ENCODE results near the gene RAD9A. TPM values are rescaled to one million over a fixed set of nuclear protein-coding genes. Genes with fewer than 3 reads are reported as not detected.

RAD9A gene
- total RNA-seq, 1 experiment from 2014 or later = 26.9 TPM

DNA sequence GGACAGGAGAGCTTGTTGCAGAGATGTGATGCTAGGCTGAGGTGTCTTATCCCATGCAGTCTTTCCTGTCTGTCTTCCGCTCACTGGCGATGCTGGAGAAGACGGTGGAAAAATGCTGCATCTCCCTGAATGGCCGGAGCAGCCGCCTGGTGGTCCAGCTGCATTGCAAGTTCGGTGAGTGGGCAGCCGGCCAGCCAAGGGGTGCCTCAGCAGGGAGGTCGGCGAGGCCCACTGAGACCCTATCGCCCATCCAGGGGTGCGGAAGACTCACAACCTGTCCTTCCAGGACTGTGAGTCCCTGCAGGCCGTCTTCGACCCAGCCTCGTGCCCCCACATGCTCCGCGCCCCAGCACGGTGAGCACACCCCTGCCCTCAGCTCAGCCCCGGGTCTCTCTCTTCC is 1.7 kb downstream of the RAD9A start:
- BruUV-seq (replicated peaks) = TSS peak; percentile 34
- intact Hi-C loops (cut with micrococcal nuclease; ENCODE audit: unreplicated experiment) = loop anchor here (5.0 kb wide), 1 partner anchor 41 kb away; the partner anchor contains the start of gene POLD4
- no peaks in the 10 kb centered on the region for H3K9me3 Mint-ChIP-seq (ENCODE audit: low read depth, unreplicated experiment)
- no peak for DNase-seq
- peaks cover 72% of the 10 kb centered on the region for H3K36me3 Mint-ChIP-seq (ENCODE audit: insufficient read depth, unreplicated experiment)
- CTCF ChIA-PET = no interaction called here
- peaks cover 31% of the 10 kb centered on the region for H3K4me1 Mint-ChIP-seq (ENCODE audit: low read depth, unreplicated experiment)
- peak overlapping the region; percentile 17 for H3K4me3 Mint-ChIP-seq (ENCODE audit: low read depth, unreplicated experiment)
- H3K27me3 Mint-ChIP-seq (ENCODE audit: unreplicated experiment) = no peaks in the 10 kb centered on the region
- H3K27ac Mint-ChIP-seq (ENCODE audit: unreplicated experiment) = no peak overlapping the region
- TF ChIP-seq, protein P1, sequence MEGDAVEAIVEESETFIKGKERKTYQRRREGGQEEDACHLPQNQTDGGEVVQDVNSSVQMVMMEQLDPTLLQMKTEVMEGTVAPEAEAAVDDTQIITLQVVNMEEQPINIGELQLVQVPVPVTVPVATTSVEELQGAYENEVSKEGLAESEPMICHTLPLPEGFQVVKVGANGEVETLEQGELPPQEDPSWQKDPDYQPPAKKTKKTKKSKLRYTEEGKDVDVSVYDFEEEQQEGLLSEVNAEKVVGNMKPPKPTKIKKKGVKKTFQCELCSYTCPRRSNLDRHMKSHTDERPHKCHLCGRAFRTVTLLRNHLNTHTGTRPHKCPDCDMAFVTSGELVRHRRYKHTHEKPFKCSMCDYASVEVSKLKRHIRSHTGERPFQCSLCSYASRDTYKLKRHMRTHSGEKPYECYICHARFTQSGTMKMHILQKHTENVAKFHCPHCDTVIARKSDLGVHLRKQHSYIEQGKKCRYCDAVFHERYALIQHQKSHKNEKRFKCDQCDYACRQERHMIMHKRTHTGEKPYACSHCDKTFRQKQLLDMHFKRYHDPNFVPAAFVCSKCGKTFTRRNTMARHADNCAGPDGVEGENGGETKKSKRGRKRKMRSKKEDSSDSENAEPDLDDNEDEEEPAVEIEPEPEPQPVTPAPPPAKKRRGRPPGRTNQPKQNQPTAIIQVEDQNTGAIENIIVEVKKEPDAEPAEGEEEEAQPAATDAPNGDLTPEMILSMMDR (IDR thresholded peaks at IDR 0.05; ENCODE audit: unreplicated experiment) = no peak

GRCh38 chr11:67393990-67394389 is 2.2 kb downstream of the RAD9A start:
- no TSS peak for BruUV-seq (replicated peaks)
- H3K27ac Mint-ChIP-seq (ENCODE audit: unreplicated experiment) = no peak overlapping the region
- CTCF ChIA-PET = no interaction called here
- TF ChIP-seq, protein P1 (IDR thresholded peaks at IDR 0.05; ENCODE audit: unreplicated experiment) = no peak
- peaks cover 29% of the 10 kb centered on the region for H3K4me1 Mint-ChIP-seq (ENCODE audit: low read depth, unreplicated experiment)
- intact Hi-C loops (cut with micrococcal nuclease; ENCODE audit: unreplicated experiment) = loop anchor here (5.0 kb wide), 1 partner anchor 42 kb away; the partner anchor contains the start of gene POLD4
- peaks cover 77% of the 10 kb centered on the region for H3K36me3 Mint-ChIP-seq (ENCODE audit: insufficient read depth, unreplicated experiment)
- H3K9me3 Mint-ChIP-seq (ENCODE audit: low read depth, unreplicated experiment) = no peaks in the 10 kb centered on the region
- H3K27me3 Mint-ChIP-seq (ENCODE audit: unreplicated experiment) = no peaks in the 10 kb centered on the region
- DNase-seq = no peak
- H3K4me3 Mint-ChIP-seq (ENCODE audit: low read depth, unreplicated experiment) = peak overlapping the region; percentile 17

DNA sequence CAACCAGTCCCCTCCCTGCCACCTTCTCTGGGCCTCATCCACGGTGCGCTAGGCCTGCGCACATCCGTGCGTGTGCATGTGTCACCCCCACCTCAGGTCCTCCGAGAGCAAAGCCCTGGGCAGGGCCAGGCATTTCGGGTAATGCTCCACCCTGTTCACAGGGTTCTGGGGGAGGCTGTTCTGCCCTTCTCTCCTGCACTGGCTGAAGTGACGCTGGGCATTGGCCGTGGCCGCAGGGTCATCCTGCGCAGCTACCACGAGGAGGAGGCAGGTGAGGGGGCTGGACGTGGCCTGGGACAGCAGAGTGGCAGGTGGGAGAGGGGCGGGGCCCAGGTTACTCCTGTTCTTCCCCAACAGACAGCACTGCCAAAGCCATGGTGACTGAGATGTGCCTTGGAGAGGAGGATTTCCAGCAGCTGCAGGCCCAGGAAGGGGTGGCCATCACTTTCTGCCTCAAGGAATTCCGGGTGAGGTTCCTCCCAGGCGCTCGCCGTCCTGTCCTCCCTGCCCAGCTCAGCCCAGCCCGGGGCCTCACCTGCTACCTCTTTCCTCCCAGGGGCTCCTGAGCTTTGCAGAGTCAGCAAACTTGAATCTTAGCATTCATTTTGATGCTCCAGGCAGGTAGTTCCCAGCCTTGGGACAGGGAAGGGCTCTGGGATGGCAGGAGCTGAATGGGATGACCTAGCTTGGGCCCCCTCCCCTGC is 3.9 kb downstream of the RAD9A start:
- Mint-ChIP-seq H3K27me3 (ENCODE audit: unreplicated experiment) (no peaks in the 10 kb centered on the region), H3K9me3 (ENCODE audit: low read depth, unreplicated experiment) (no peaks in the 10 kb centered on the region), H3K27ac (ENCODE audit: unreplicated experiment) (no peak overlapping the region), H3K4me1 (ENCODE audit: low read depth, unreplicated experiment) (peaks cover 18% of the 10 kb centered on the region), H3K4me3 (ENCODE audit: low read depth, unreplicated experiment) (no peak overlapping the region), H3K36me3 (ENCODE audit: insufficient read depth, unreplicated experiment) (peaks cover 79% of the 10 kb centered on the region)
- CTCF ChIA-PET = no interaction called here
- DNase-seq = no peak
- no TSS peak for BruUV-seq (replicated peaks)
- intact Hi-C loops (cut with micrococcal nuclease; ENCODE audit: unreplicated experiment) = no loop called here
- TF ChIP-seq, protein P1 (IDR thresholded peaks at IDR 0.05; ENCODE audit: unreplicated experiment) = no peak

DNA sequence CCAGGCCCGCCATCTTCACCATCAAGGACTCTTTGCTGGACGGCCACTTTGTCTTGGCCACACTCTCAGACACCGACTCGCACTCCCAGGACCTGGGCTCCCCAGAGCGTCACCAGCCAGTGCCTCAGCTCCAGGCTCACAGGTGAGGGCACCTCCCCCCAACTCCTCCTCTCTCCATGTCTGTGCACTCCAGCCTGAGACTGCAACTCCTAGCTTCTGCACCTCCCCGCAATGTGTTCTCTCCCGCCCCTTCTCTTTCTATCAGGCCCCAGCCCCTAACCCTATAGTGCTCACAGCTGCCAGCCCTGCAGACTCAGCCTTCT is 4.4 kb downstream of the RAD9A start:
- no peak overlapping the region for H3K27ac Mint-ChIP-seq (ENCODE audit: unreplicated experiment)
- peaks cover 79% of the 10 kb centered on the region for H3K36me3 Mint-ChIP-seq (ENCODE audit: insufficient read depth, unreplicated experiment)
- H3K9me3 Mint-ChIP-seq (ENCODE audit: low read depth, unreplicated experiment) = no peaks in the 10 kb centered on the region
- BruUV-seq (replicated peaks) = no TSS peak
- TF ChIP-seq, protein P1 (IDR thresholded peaks at IDR 0.05; ENCODE audit: unreplicated experiment) = no peak
- intact Hi-C loops (cut with micrococcal nuclease; ENCODE audit: unreplicated experiment) = no loop called here
- DNase-seq = no peak
- CTCF ChIA-PET = no interaction called here
- H3K4me1 Mint-ChIP-seq (ENCODE audit: low read depth, unreplicated experiment) = peaks cover 18% of the 10 kb centered on the region
- no peaks in the 10 kb centered on the region for H3K27me3 Mint-ChIP-seq (ENCODE audit: unreplicated experiment)
- no peak overlapping the region for H3K4me3 Mint-ChIP-seq (ENCODE audit: low read depth, unreplicated experiment)
